Measurements from ENCODE around the gene OR2AE1.
"Not testable (repeated sequence)": the region's sequence is repeated elsewhere in the genome, so short reads cannot be mapped to it uniquely, and the experiment has no call there.

Gene OR2AE1

GRCh38 chr7:99881370-99881769 is 4.5 kb upstream of the OR2AE1 start:
- Histone ChIP-seq H2BK15ac (ENCODE audit: low read depth, poor library complexity, severe bottlenecking) (no peak overlapping the region), H3K9me3 (ENCODE audit: control insufficient read depth, low read length) (no peaks in the 10 kb centered on the region), H2BK120ac (ENCODE audit: low read depth, low read length) (no peak overlapping the region), H3K4me1 (ENCODE audit: control insufficient read depth, insufficient read depth, low read depth, low read length) (no peaks in the 10 kb centered on the region), H3K27ac (ENCODE audit: low read length, poor library complexity, severe bottlenecking) (no peak overlapping the region), H3K18ac (ENCODE audit: low read depth in 1 of 2, low read length in 2 of 2) (no peak overlapping the region), H2BK12ac (ENCODE audit: low read length in 2 of 2) (no peak overlapping the region), H3K4ac (ENCODE audit: low read depth in 1 of 2, low read length in 2 of 2) (no peak overlapping the region), H3K79me1 (replicated peaks; ENCODE audit: low read length, poor library complexity, severe bottlenecking) (no peaks in the 10 kb centered on the region), H3K4me2 (ENCODE audit: low read length, poor library complexity, severe bottlenecking) (no peak overlapping the region), H4K8ac (ENCODE audit: low read length) (no peak overlapping the region), H3K4me3 (ENCODE audit: insufficient read depth in 1 of 2, low read depth in 1 of 2, low read length in 2 of 2) (no peak overlapping the region), H3K27me3 (ENCODE audit: control insufficient read depth in 1 of 2, insufficient read depth in 1 of 2, low read length in 2 of 2) (peaks cover 0 to 4% of the 10 kb centered on the region in 2 experiments), H2AFZ (ENCODE audit: low read depth, low read length) (no peak overlapping the region), H4K91ac (ENCODE audit: low read length) (no peak overlapping the region), H3K14ac (ENCODE audit: low read length in 2 of 2) (no peak overlapping the region), H2AK5ac (ENCODE audit: low read length, severe bottlenecking) (no peak overlapping the region), H3K9ac (ENCODE audit: low read length) (no peak overlapping the region), H2BK5ac (ENCODE audit: low read depth, low read length, poor library complexity, severe bottlenecking) (no peak overlapping the region), H3K36me3 (ENCODE audit: control insufficient read depth in 1 of 2, insufficient read depth in 2 of 2, low read depth in 1 of 2, low read length in 2 of 2) (peaks cover 0 to 5% of the 10 kb centered on the region in 2 experiments), H3K23ac (ENCODE audit: low read length in 2 of 2) (no peak overlapping the region)
- no peak for DNase-seq
- WGBS: 71% methylated on average over 2 of the region's 4 CpGs

GRCh38 chr7:99876491-99876890 is 342 bp downstream of the OR2AE1 start:
- Histone ChIP-seq H3K14ac (ENCODE audit: low read length in 2 of 2) (no peak overlapping the region), H2BK12ac (ENCODE audit: low read length in 2 of 2) (no peak overlapping the region), H3K4me3 (ENCODE audit: insufficient read depth in 1 of 2, low read depth in 1 of 2, low read length in 2 of 2) (no peak overlapping the region), H4K8ac (ENCODE audit: low read length) (no peak overlapping the region), H3K27ac (ENCODE audit: low read length, poor library complexity, severe bottlenecking) (no peak overlapping the region), H3K9ac (ENCODE audit: low read length) (no peak overlapping the region), H3K4me1 (ENCODE audit: control insufficient read depth, insufficient read depth, low read depth, low read length) (no peaks in the 10 kb centered on the region), H3K4me2 (ENCODE audit: low read length, poor library complexity, severe bottlenecking) (no peak overlapping the region), H3K9me3 (ENCODE audit: control insufficient read depth, low read length) (no peaks in the 10 kb centered on the region), H2AFZ (ENCODE audit: low read depth, low read length) (no peak overlapping the region), H3K36me3 (ENCODE audit: control insufficient read depth in 1 of 2, insufficient read depth in 2 of 2, low read depth in 1 of 2, low read length in 2 of 2) (peaks cover 0 to 14% of the 10 kb centered on the region in 2 experiments), H3K4ac (ENCODE audit: low read depth in 1 of 2, low read length in 2 of 2) (no peak overlapping the region), H2BK5ac (ENCODE audit: low read depth, low read length, poor library complexity, severe bottlenecking) (no peak overlapping the region), H4K91ac (ENCODE audit: low read length) (no peak overlapping the region), H3K79me1 (replicated peaks; ENCODE audit: low read length, poor library complexity, severe bottlenecking) (no peaks in the 10 kb centered on the region), H3K23ac (ENCODE audit: low read length in 2 of 2) (no peak overlapping the region), H3K27me3 (ENCODE audit: control insufficient read depth in 1 of 2, insufficient read depth in 1 of 2, low read length in 2 of 2) (peaks cover 0 to 8% of the 10 kb centered on the region in 2 experiments), H2BK120ac (ENCODE audit: low read depth, low read length) (no peak overlapping the region), H2BK15ac (ENCODE audit: low read depth, poor library complexity, severe bottlenecking) (no peak overlapping the region), H3K18ac (ENCODE audit: low read depth in 1 of 2, low read length in 2 of 2) (no peak overlapping the region), H2AK5ac (ENCODE audit: low read length, severe bottlenecking) (no peak overlapping the region)
- 90% methylated on average over 5 of the region's 5 CpGs for WGBS
- no peak for DNase-seq

GRCh38 chr7:99868246-99868645 is 8.6 kb downstream of the OR2AE1 start:
- no peak overlapping the region for H3K4ac ChIP-seq (ENCODE audit: low read depth in 1 of 2, low read length in 2 of 2)
- no peak overlapping the region for H3K9ac ChIP-seq (ENCODE audit: low read length)
- no peak overlapping the region for H3K23ac ChIP-seq (ENCODE audit: low read length in 2 of 2)
- H3K27me3 ChIP-seq (ENCODE audit: control insufficient read depth in 1 of 2, insufficient read depth in 1 of 2, low read length in 2 of 2): no peaks in the 10 kb centered on the region
- H3K14ac ChIP-seq (ENCODE audit: low read length in 2 of 2): no peak overlapping the region
- no peaks in the 10 kb centered on the region for H3K4me1 ChIP-seq (ENCODE audit: control insufficient read depth, insufficient read depth, low read depth, low read length)
- no peak overlapping the region for H2BK12ac ChIP-seq (ENCODE audit: low read length in 2 of 2)
- H3K18ac ChIP-seq (ENCODE audit: low read depth in 1 of 2, low read length in 2 of 2): no peak overlapping the region
- no peak overlapping the region for H4K8ac ChIP-seq (ENCODE audit: low read length)
- H3K79me1 ChIP-seq (replicated peaks; ENCODE audit: low read length, poor library complexity, severe bottlenecking): no peaks in the 10 kb centered on the region
- H3K9me3 ChIP-seq (ENCODE audit: control insufficient read depth, low read length): peaks cover 27% of the 10 kb centered on the region
- no peak overlapping the region for H2BK15ac ChIP-seq (ENCODE audit: low read depth, poor library complexity, severe bottlenecking)
- H2BK5ac ChIP-seq (ENCODE audit: low read depth, low read length, poor library complexity, severe bottlenecking): no peak overlapping the region
- no peaks in the 10 kb centered on the region for H3K36me3 ChIP-seq (ENCODE audit: control insufficient read depth in 1 of 2, insufficient read depth in 2 of 2, low read depth in 1 of 2, low read length in 2 of 2)
- no peak overlapping the region for H2AFZ ChIP-seq (ENCODE audit: low read depth, low read length)
- H2BK120ac ChIP-seq (ENCODE audit: low read depth, low read length): no peak overlapping the region
- no CpG with 5 or more reads among the region's 1 CpG for WGBS
- no peak for DNase-seq
- H4K91ac ChIP-seq (ENCODE audit: low read length): no peak overlapping the region
- no peak overlapping the region for H3K4me3 ChIP-seq (ENCODE audit: insufficient read depth in 1 of 2, low read depth in 1 of 2, low read length in 2 of 2)
- H3K4me2 ChIP-seq (ENCODE audit: low read length, poor library complexity, severe bottlenecking): no peak overlapping the region
- no peak overlapping the region for H3K27ac ChIP-seq (ENCODE audit: low read length, poor library complexity, severe bottlenecking)
- no peak overlapping the region for H2AK5ac ChIP-seq (ENCODE audit: low read length, severe bottlenecking)

GRCh38 chr7:99867477-99867876 is 9.4 kb downstream of the OR2AE1 start:
- not testable (repeated sequence) for H3K27ac ChIP-seq (ENCODE audit: low read length, poor library complexity, severe bottlenecking); H3K14ac ChIP-seq (ENCODE audit: low read length in 2 of 2); H2BK5ac ChIP-seq (ENCODE audit: low read depth, low read length, poor library complexity, severe bottlenecking); H3K36me3 ChIP-seq (ENCODE audit: control insufficient read depth in 1 of 2, insufficient read depth in 2 of 2, low read depth in 1 of 2, low read length in 2 of 2); H2BK120ac ChIP-seq (ENCODE audit: low read depth, low read length); H3K9ac ChIP-seq (ENCODE audit: low read length); H2BK15ac ChIP-seq (ENCODE audit: low read depth, poor library complexity, severe bottlenecking); H2AFZ ChIP-seq (ENCODE audit: low read depth, low read length); DNase-seq; H3K4me1 ChIP-seq (ENCODE audit: control insufficient read depth, insufficient read depth, low read depth, low read length); H4K8ac ChIP-seq (ENCODE audit: low read length); H3K23ac ChIP-seq (ENCODE audit: low read length in 2 of 2); H2AK5ac ChIP-seq (ENCODE audit: low read length, severe bottlenecking); H3K27me3 ChIP-seq (ENCODE audit: control insufficient read depth in 1 of 2, insufficient read depth in 1 of 2, low read length in 2 of 2); H3K18ac ChIP-seq (ENCODE audit: low read depth in 1 of 2, low read length in 2 of 2); H3K79me1 ChIP-seq (replicated peaks; ENCODE audit: low read length, poor library complexity, severe bottlenecking); H3K4me2 ChIP-seq (ENCODE audit: low read length, poor library complexity, severe bottlenecking); H3K4me3 ChIP-seq (ENCODE audit: insufficient read depth in 1 of 2, low read depth in 1 of 2, low read length in 2 of 2); H4K91ac ChIP-seq (ENCODE audit: low read length); H3K4ac ChIP-seq (ENCODE audit: low read depth in 1 of 2, low read length in 2 of 2); H2BK12ac ChIP-seq (ENCODE audit: low read length in 2 of 2)
- WGBS: 94% methylated on average over 2 of the region's 2 CpGs
- peaks cover 34% of the 10 kb centered on the region for H3K9me3 ChIP-seq (ENCODE audit: control insufficient read depth, low read length)

Data from mesenchymal stem cell (in vitro differentiated cells and primary cell).